Astrocyte (in vitro differentiated cells and primary cell): ENCODE results near the gene VWA1.

ENCODE experiments used
- EZH2 ChIP-seq: IDR thresholded peaks from 2 replicates; pipeline ENCODE4 v1.6.1; 2012; ENCODE audit warnings: mild to moderate bottlenecking, low read length, inconsistent platforms; ENCODE audit not compliant: insufficient read depth
- TF ChIP-seq, protein P1 (sequence below): IDR thresholded peaks from 2 replicates; pipeline ENCODE4 v1.5.1; 2011; ENCODE audit warnings: low read depth, mild to moderate bottlenecking, inconsistent platforms, low read length, moderate library complexity; ENCODE audit not compliant: insufficient read depth

GRCh38 chr1:1422465-1423244, 12.8 kb upstream of the VWA1 start:
- no peak for TF ChIP-seq EZH2
- TF ChIP-seq, protein P1, sequence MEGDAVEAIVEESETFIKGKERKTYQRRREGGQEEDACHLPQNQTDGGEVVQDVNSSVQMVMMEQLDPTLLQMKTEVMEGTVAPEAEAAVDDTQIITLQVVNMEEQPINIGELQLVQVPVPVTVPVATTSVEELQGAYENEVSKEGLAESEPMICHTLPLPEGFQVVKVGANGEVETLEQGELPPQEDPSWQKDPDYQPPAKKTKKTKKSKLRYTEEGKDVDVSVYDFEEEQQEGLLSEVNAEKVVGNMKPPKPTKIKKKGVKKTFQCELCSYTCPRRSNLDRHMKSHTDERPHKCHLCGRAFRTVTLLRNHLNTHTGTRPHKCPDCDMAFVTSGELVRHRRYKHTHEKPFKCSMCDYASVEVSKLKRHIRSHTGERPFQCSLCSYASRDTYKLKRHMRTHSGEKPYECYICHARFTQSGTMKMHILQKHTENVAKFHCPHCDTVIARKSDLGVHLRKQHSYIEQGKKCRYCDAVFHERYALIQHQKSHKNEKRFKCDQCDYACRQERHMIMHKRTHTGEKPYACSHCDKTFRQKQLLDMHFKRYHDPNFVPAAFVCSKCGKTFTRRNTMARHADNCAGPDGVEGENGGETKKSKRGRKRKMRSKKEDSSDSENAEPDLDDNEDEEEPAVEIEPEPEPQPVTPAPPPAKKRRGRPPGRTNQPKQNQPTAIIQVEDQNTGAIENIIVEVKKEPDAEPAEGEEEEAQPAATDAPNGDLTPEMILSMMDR, result no peak
